GM19372 (cell line): Measurements from ENCODE around the gene KRT33A.
"Not testable (repeated sequence)": the region's sequence is repeated elsewhere in the genome, so short reads cannot be mapped to it uniquely, and the experiment has no call there.

ENCODE experiments used
- ATAC-seq: cut with Tn5 transposase; IDR thresholded peaks from one replicate; pipeline ENCODE4 v1.9.1; 2021; ENCODE audit warnings: mild to moderate bottlenecking, low read depth, moderate library complexity; ENCODE audit not compliant: unreplicated experiment

The KRT33A gene

DNA sequence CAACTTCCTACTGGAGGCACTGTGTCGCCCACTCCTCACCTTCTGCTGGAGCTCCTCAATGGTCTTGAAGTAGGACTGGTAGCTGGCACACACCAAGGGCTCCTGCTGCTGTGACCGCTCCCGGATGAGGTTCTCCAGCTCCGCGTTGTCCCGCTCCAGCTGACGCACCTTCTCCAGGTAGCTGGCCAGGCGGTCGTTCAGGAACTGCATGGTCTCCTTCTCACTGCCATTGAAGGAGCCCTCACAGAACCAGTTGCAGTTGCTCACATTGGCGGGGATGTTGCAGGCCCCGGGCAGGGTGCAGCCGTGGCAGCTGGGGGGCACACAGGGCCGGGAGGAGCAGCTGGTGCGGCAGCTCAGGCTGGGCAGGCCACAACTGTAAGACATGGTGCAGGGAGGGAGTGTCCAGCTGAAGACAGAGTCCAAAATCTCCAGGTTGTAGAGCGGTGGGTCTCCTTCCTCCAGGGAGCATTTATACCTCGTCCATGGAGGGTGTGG, at the start of gene KRT33A:
Gene KRT33A (minus strand): TSS at position 448 of the 498 bp plus-strand sequence. CDS start 61 bp downstream, at position 387.
- not testable (repeated sequence) for ATAC-seq

GRCh38 chr17:41396996-41397660, 46.5 kb upstream of the KRT33A start, which contains the start of gene KRT31:
Gene KRT31, minus strand, starts transcription at chr17:41397608. Its CDS starts 69 bp downstream, at chr17:41397539.
- no peak for ATAC-seq

GRCh38 chr17:41396340-41396739, 45.7 kb upstream of the KRT33A start:
- ATAC-seq: no peak

DNA sequence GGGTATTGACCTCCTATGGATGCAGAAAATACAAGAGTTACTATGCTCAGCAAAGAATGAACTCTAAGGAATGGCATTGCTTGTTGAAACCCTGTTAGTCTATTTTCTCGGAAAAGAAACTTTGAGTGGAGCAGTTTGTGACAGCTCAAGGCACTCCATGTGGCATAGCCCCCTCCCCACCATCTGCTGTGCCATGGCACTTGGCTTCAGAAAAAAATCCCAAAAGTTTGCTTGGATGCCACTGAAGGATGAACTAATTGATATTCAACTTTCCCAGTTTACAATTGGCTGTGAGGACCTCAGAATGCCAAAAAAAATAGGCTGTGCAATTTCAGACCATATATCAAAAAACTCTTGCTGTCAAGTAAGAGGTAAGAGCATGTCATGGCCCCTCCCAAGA, 45.0 kb upstream of the KRT33A start:
- ATAC-seq: no peak

DNA sequence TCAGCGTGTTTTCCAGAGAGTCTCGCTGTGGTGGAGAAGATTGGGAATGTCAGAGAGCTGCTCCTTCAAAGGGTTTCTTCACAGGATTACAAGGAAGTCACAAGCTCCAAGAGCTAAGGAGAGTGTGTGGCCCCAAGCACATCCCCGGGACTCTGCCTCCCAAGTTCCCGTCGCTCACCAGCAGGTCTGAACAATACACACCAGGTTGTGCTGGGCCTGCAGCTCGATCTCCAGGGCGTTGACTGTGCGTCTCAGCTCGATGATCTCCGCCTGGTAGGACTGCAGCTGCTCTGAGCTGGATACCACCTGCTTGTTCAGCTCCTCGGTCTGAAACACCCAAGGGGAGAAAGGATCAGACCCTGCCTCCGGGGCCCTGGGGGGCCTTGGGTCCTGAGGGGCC, 44.4 kb upstream of the KRT33A start:
- not testable (repeated sequence) for ATAC-seq

GRCh38 chr17:41394254-41394996, 43.8 kb upstream of the KRT33A start:
- no peak for ATAC-seq

DNA sequence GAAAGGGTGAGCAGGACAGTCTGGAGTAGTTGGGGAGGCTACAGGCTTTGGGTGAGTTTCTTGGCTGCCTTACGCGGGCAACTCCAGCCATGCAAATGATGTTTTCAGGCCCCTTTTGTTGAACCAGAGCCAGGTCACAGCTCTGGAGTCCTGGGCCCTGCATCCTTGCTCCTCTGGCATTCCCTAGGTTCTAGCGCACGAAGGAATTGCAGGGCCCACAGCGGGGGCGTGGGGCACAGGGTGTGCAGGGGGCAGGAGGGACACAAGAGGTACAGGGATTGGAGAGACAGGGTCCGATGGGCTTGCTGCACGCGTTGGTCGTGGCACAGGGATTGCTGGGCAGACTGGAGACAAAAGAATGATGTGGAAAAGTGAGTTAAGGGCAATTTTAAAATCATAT, 43.2 kb upstream of the KRT33A start:
- ATAC-seq: no peak

GRCh38 chr17:41393294-41393693, 42.7 kb upstream of the KRT33A start:
- no peak for ATAC-seq

- no peak for ATAC-seq
These were observed 41.6 kb upstream of the KRT33A start for GRCh38 chr17:41392278-41392677.

DNA sequence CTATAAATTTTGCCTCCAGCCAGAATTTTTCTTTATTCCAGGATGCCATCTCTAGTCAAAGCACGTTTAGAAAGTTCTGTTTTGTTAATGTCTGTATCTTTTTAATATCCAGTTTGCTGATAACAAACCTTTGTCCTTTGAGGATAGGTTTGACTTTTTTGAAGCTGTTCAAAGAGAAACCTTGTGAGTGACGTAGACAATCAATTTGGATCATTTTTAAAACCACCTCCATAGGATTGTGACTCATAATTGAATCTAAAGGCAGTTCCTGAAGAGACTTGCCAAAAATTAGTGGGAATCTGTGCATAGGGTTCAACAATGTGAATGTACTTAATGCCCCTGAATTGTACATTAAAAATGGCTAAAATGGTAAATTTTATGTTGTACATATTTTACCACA, 40.9 kb upstream of the KRT33A start:
- ATAC-seq: no peak

DNA sequence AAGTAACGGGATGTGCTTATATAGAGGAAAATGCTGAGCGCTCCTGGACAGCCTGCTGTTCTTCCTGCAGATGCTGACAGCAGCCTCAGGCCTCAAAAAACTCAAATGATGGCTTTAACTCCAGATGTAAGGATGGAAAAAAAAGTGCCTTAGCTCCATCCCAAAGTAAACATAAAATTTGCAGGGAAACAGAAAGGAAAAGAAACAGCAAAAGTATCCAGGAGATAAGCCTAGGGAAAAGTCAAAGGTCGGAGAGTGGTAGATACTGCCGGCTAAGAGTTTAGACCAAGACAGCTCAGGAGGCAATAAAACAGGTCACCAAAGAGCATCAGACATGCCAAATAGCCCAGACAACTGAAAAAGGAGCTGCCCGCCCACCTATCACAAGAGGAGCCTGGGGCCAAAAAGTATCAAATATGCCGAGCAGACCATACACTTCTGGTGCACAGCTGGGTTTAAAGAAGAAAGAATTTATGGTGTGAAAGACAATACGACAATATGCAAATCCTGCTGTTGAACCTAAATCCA, 39.8 kb upstream of the KRT33A start:
- no peak for ATAC-seq

GRCh38 chr17:41387670-41388069, 37.0 kb upstream of the KRT33A start:
- ATAC-seq: no peak

- ATAC-seq: no peak
These were observed 35.6 kb upstream of the KRT33A start for GRCh38 chr17:41386227-41386626.

- no peak for ATAC-seq
These were observed 33.1 kb upstream of the KRT33A start for GRCh38 chr17:41383690-41384089.

DNA sequence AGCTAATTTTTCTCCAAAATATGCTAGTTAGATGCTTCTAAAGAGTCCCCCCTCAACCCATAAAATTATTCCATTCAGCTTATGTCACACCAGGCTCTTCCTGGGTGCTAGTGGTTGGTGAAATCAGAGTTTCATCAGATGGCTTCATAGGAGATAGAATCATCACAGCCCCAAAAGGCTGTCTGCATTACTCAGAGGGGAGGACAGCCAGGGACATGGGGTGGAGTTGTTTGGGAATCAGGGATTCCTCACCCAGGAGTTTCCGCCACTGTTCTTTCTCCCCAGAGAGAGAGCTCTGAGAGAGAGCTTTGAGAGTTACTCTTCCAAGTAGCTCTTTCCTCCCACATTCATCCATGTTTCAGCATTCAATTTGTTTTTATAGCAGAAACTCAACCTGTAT, 31.8 kb upstream of the KRT33A start:
- no peak for ATAC-seq

- ATAC-seq: not testable (repeated sequence)
These were observed 31.3 kb upstream of the KRT33A start, which contains the start of gene KRT34 for GRCh38 chr17:41381943-41382342. Gene KRT34, minus strand, starts transcription at chr17:41382306. Its CDS starts 60 bp downstream, at chr17:41382246.

GRCh38 chr17:41380091-41380490, 29.5 kb upstream of the KRT33A start:
- not testable (repeated sequence) for ATAC-seq

GRCh38 chr17:41377546-41377945, 26.9 kb upstream of the KRT33A start:
- ATAC-seq: no peak

- no peak for ATAC-seq
These were observed 19.1 kb upstream of the KRT33A start, which contains the start of gene KRT33B for GRCh38 chr17:41369713-41370112. Gene KRT33B, minus strand, starts transcription at chr17:41369813. Its CDS starts 63 bp downstream, at chr17:41369750.

DNA sequence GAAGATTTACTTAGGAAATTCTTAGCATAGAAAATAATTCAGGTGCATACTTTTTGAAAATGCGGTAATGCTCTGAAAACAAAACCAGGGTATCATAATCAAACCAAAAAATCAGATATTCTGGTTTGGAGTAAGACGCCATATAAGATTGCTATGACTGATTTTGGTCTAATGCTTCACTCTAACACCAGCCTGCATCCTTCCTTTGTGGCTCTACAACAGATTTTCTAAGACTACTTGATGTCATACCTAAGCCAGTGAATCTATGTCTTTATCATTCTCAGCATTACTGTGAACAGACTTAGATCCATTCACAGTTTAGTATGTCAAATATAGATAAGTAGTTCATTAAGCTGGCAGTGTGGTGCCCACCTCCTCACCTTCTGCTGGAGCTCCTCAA, 18.4 kb upstream of the KRT33A start:
- no peak for ATAC-seq

GRCh38 chr17:41367426-41368075, 16.9 kb upstream of the KRT33A start:
- ATAC-seq: no peak
